K562 (cell line): Measurements from ENCODE around the gene PRPF6. TPM values are rescaled to one million over a fixed set of nuclear protein-coding genes. Genes with fewer than 3 reads are reported as not detected.
A peak's percentile ranks its signal among the peaks of the same experiment; 100 is the strongest.

Source experiments
- ATAC-seq: fragments of 200-7000 bp; cut with Tn5 transposase; 3 replicates; pipeline ENCODE4 v1.9.1; 2020; ENCODE audit warnings: moderate library complexity
- BruUV-seq: library from RNA; stranded (reverse); fragments of 400-500 nt; replicated peaks from 2 replicates; lab custom pipeline; 2021; lab: Mats Ljungman, UMichigan
- CTCF ChIA-PET: fragments of 300-600 bp; formaldehyde crosslinking; extraction: SDS; loops from one replicate; lab custom pipeline; 2021; ENCODE audit warnings: low intra/inter-chr PET ratio; lab: Yijun Ruan, JAX
- POLR2A ChIA-PET: fragments of 300-600, 350-650 bp; sonication (Branson Sonifier 250); formaldehyde crosslinking; extraction: SDS; loops from one replicate; lab custom pipeline; 2021; ENCODE audit warnings: antibody characterized with exemption, inconsistent platforms; lab: Yijun Ruan, JAX
- DNase-seq, 4 experiments: peaks; one replicate each; pipeline versions ENCODE4 v3.0.0 to v3.0.0-alpha.2; 2011 to 2018; ENCODE audit warnings: low spot score in 3 of 4, mixed read lengths in 3 of 4; ENCODE audit errors: extremely low read depth in 1 of 4
- FAIRE-seq: peaks from 2 replicates; lab custom pipeline; 2011; peaks lifted over from hg19 to GRCh38; lab: Jason Lieb, UNC
- H2AFZ ChIP-seq: 2 replicates; pipeline ENCODE4 v1.6.0; 2011; ENCODE audit warnings: low read depth, low read length, control low read depth, inconsistent platforms
- H3K27ac ChIP-seq: fragments of 200-600 bp; 3 replicates; pipeline ENCODE4 v1.8.0; 2011; ENCODE audit warnings: low read depth, mild to moderate bottlenecking, control low read depth, inconsistent platforms, low read length, moderate library complexity, mixed read lengths; ENCODE audit errors: extremely low read depth
- H3K27me3 ChIP-seq, 2 experiments: fragments of 300-600 bp in 1 of 2; 2 replicates in 1 of 2; 3 replicates in 1 of 2; pipeline versions ENCODE4 v1.6.0 to v1.8.0; 2011; ENCODE audit warnings: inconsistent platforms in 2 of 2, low read length in 2 of 2, mild to moderate bottlenecking in 1 of 2, mixed read lengths in 1 of 2, moderate library complexity in 1 of 2; ENCODE audit not compliant: control insufficient read depth in 2 of 2, insufficient read depth in 2 of 2
- H3K36me3 ChIP-seq: fragments of 300-600 bp; 3 replicates; pipeline ENCODE4 v1.8.0; 2011; ENCODE audit warnings: mild to moderate bottlenecking, low read length, inconsistent platforms; ENCODE audit not compliant: control insufficient read depth, insufficient read depth
- H3K4me1 ChIP-seq, 2 experiments: fragments of 200-600 bp in 1 of 2; replicated peaks in 1 of 2; 2 replicates in 1 of 2; 3 replicates in 1 of 2; pipeline versions ENCODE4 v1.5.1 to v1.8.0; 2011; ENCODE audit warnings: inconsistent platforms in 2 of 2, low read length in 2 of 2, mild to moderate bottlenecking in 1 of 2, mixed read lengths in 1 of 2, moderate library complexity in 1 of 2; ENCODE audit not compliant: control insufficient read depth in 2 of 2, insufficient read depth in 2 of 2
- H3K4me2 ChIP-seq: 2 replicates; pipeline ENCODE4 v1.6.1; 2011; ENCODE audit warnings: low read length, control low read depth, inconsistent platforms, mixed read lengths; ENCODE audit not compliant: insufficient read depth
- H3K4me3 ChIP-seq: fragments of 200-600 bp; sonication (generic), shearing (Covaris generic); 2 replicates; pipeline ENCODE4 v1.5.1; 2016; ENCODE audit warnings: control low read depth, inconsistent platforms
- H3K79me2 ChIP-seq: fragments of 200-600 bp; 3 replicates; pipeline ENCODE4 v1.8.0; 2011; ENCODE audit warnings: low read length, inconsistent platforms; ENCODE audit not compliant: control insufficient read depth, insufficient read depth
- H3K9ac ChIP-seq, 2 experiments: 2 replicates each; pipeline versions ENCODE4 v1.6.0 to v1.6.1; 2011; ENCODE audit warnings: low read depth in 2 of 2, low read length in 2 of 2, control low read depth in 1 of 2, inconsistent platforms in 1 of 2, mild to moderate bottlenecking in 1 of 2, mixed read lengths in 1 of 2; ENCODE audit not compliant: insufficient read depth in 1 of 2
- H3K9me1 ChIP-seq: one replicate; pipeline ENCODE4 v1.6.0; 2011; ENCODE audit warnings: inconsistent platforms, mild to moderate bottlenecking, low read length, moderate library complexity; ENCODE audit not compliant: control insufficient read depth, insufficient read depth
- H3K9me3 ChIP-seq: replicated peaks from 2 replicates; pipeline ENCODE4 v1.5.1; 2011; ENCODE audit warnings: low read depth, low read length, inconsistent platforms; ENCODE audit not compliant: control insufficient read depth, insufficient read depth
- H4K20me1 ChIP-seq: replicated peaks from 2 replicates; pipeline ENCODE4 v1.6.1; 2011; ENCODE audit warnings: low read length, inconsistent platforms, mixed read lengths; ENCODE audit not compliant: control insufficient read depth, insufficient read depth
- CAMTA2 ChIP-seq: fragments of 250-450 bp; sonication (Bioruptor Pico); conservative IDR thresholded peaks from 2 replicates; pipeline ENCODE4 v1.5.1; 2022
- CBX5 ChIP-seq: IDR thresholded peaks from 2 replicates; pipeline ENCODE4 v1.6.1; 2014; ENCODE audit warnings: low read depth, borderline replicate concordance
- DPF2 ChIP-seq: fragments of 450-650 bp; IDR thresholded peaks from 2 replicates; pipeline ENCODE4 v1.6.1; 2016
- E2F6 ChIP-seq, 2 experiments: IDR thresholded peaks; 2 replicates each; pipeline ENCODE4 v1.6.1; 2011; ENCODE audit warnings: borderline replicate concordance in 1 of 2, control low read depth in 1 of 2, low read depth in 1 of 2, low read length in 1 of 2, mild to moderate bottlenecking in 1 of 2, mixed read lengths in 1 of 2, moderate library complexity in 1 of 2; ENCODE audit not compliant: insufficient read depth in 1 of 2, insufficient read length in 1 of 2, poor library complexity in 1 of 2, severe bottlenecking in 1 of 2; ENCODE audit errors: extremely low read depth in 1 of 2
- FOXJ2 ChIP-seq: fragments of 200-800 bp; sonication (Bioruptor generic); IDR thresholded peaks from 2 replicates; pipeline ENCODE4 v1.6.1; 2016; ENCODE audit warnings: missing genetic modification characterization, missing compliant biosample characterization
- GATAD2B ChIP-seq: fragments of 450-650 bp; IDR thresholded peaks from 2 replicates; pipeline ENCODE4 v1.6.1; 2017; ENCODE audit warnings: mild to moderate bottlenecking, borderline replicate concordance
- HDAC1 ChIP-seq, 2 experiments: fragments of 450-650 bp; IDR thresholded peaks; 2 replicates each; pipeline ENCODE4 v1.6.1; 2016 to 2017; ENCODE audit warnings: inconsistent platforms in 1 of 2, mild to moderate bottlenecking in 1 of 2, moderate library complexity in 1 of 2
- HNRNPH1 ChIP-seq: fragments of 200-400 bp; formaldehyde crosslinking; optimal IDR thresholded peaks from 2 replicates; pipeline ENCODE3; 2017; ENCODE audit warnings: low read depth, mild to moderate bottlenecking, low read length, moderate library complexity
- MBD2 ChIP-seq: sonication (generic); IDR thresholded peaks from 2 replicates; pipeline ENCODE4 v1.6.1; 2016; ENCODE audit warnings: low read depth, borderline replicate concordance
- RNF2 ChIP-seq: sonication (generic); IDR thresholded peaks from 2 replicates; pipeline ENCODE4 v1.6.1; 2016
- TRIM24 ChIP-seq, 2 experiments: fragments of 450-650 bp; IDR thresholded peaks; 2 replicates each; pipeline ENCODE4 v1.6.1; 2016
- U2AF1 ChIP-seq: fragments of 200-400 bp; formaldehyde crosslinking; optimal IDR thresholded peaks from 2 replicates; pipeline ENCODE3; 2017; ENCODE audit warnings: mild to moderate bottlenecking, low read depth, low read length, moderate library complexity
- WGBS: fragments of 100-300 bp; shearing (Covaris generic); methylation state at CpG from one replicate; pipeline ENCODE4 v1.1.6; 2016; ENCODE audit warnings: low coverage, mixed read lengths; ENCODE audit not compliant: insufficient coverage; ENCODE audit errors: missing lambda C conversion rate; 5-methylcytosine and 5-hydroxymethylcytosine counted together
- in situ Hi-C: fragments of 300-500 bp; cut with MboI; formaldehyde crosslinking; loops from 4 replicates; pipeline ENCODE4 v1.15.0; 2018; ENCODE audit warnings: inconsistent platforms, mixed read lengths
- intact Hi-C: fragments of 100-400 bp; cut with micrococcal nuclease; formaldehyde crosslinking; loops from 2 replicates; pipeline ENCODE4 v1.14.2; 2022
- polyA plus RNA-seq, 8 experiments: library from polyadenylated mRNA; depleted of rRNA in 4 of 8; stranded (reverse) in 5 of 8; unstranded in 3 of 8; fragments of >200 nt; fragmentation: Nextera tagmentation in 2 of 8; fragmentation: Illumina TruSeq in 1 of 8; extraction: Ambion mirVana in 2 of 8; extraction: Trizol in 1 of 8; gene quantifications; 2 replicates each; pipeline versions ENCODE4 v1.2.1 to v1.2.3, GENCODE V29; 2011 to 2014; ENCODE audit warnings: inconsistent platforms in 1 of 8, missing spikeins in 1 of 8
- total RNA-seq, 7 experiments: library from RNA; depleted of rRNA in 6 of 7; stranded (reverse); fragments of >200 nt in 6 of 7; fragmentation: Illumina TruSeq in 2 of 7; extraction: Trizol in 2 of 7; gene quantifications; 2 replicates each; pipeline versions ENCODE4 v1.2.1 to v1.2.3, GENCODE V29; 2011 to 2021; ENCODE audit warnings: low replicate concordance in 1 of 7
- TF ChIP-seq, protein P1 (sequence below): fragments of 450-650 bp; IDR thresholded peaks from 2 replicates; pipeline ENCODE4 v1.6.1; 2017; ENCODE audit warnings: antibody characterized with exemption, mild to moderate bottlenecking
- TF ChIP-seq, protein P2 (sequence below): IDR thresholded peaks from 3 replicates; pipeline ENCODE4 v1.6.1; 2011; ENCODE audit warnings: borderline replicate concordance, mild to moderate bottlenecking; ENCODE audit not compliant: insufficient read length, insufficient read depth

Gene PRPF6
- total and polyA plus RNA-seq, 9 of the 15 experiments (the other 6 are each of a cell fraction or from before 2014, with no cell fraction given), result 4.2 to 83.2 (median 59.9) TPM

- Histone ChIP-seq H3K36me3 (peaks cover 3% of the 10 kb centered on the region; the same call in 1 of the 3 replicates), H3K4me2 (peak overlapping the region; percentile 78), H3K9ac (peak overlapping the region; percentile 74 to 92), H4K20me1 (no peaks in the 10 kb centered on the region), H3K9me3 (no peaks in the 10 kb centered on the region), H3K27ac (peak overlapping the region; percentile 81), H3K9me1 (peaks cover 4% of the 10 kb centered on the region), H3K4me3 (peak overlapping the region; percentile 42), H3K27me3 (no peaks in the 10 kb centered on the region), H3K79me2 (no peaks in the 10 kb centered on the region; the same call in 2 of the 3 replicates), H3K4me1 (peaks cover 40 to 84% of the 10 kb centered on the region in 2 experiments), H2AFZ (peak overlapping the region; percentile 89)
- in situ Hi-C loops (no loop called here), intact Hi-C loops (no loop called here)
- FAIRE-seq, result no peak
- ChIA-PET CTCF (no interaction called here), POLR2A (interaction anchor here (0.7 kb wide), 1 partner anchor 10 kb away, joined by 4 read pairs; no protein-coding TSS in a partner anchor)
- 10% methylated on average over 32 of the region's 55 CpGs for WGBS
- BruUV-seq, result TSS peak; percentile 50
- DNase-seq, result peak; percentile 58 to 76 (median 67)
- peak; percentile 9 for ATAC-seq
- TF ChIP-seq FOXJ2 (tag) (no peak), GATAD2B (peak; percentile 69; the same call in 1 of the 2 replicates), CAMTA2 (CRISPR knock-in tag) (no peak), RNF2 (0 out of 2 replicates have a peak, but pooled peaks have one; percentile 50), DPF2 (peak; percentile 59; the same call in 1 of the 2 replicates), CBX5 (no peak), E2F6 (IDR thresholded peaks at IDR 0.05; ENCODE audit: borderline replicate concordance in 1 of 2, extremely low read depth in 1 of 2, insufficient read depth in 1 of 2, insufficient read length in 1 of 2, low read depth in 1 of 2, low read length in 1 of 2, poor library complexity in 1 of 2, severe bottlenecking in 1 of 2) (peak; percentile 56 to 93), HDAC1 (IDR thresholded peaks at IDR 0.05) (peak in 1 of 2 experiments; percentile 71; a peak in 2 of 4 replicates), HNRNPH1 (no peak), TRIM24 (IDR thresholded peaks at IDR 0.05) (peak in 1 of 2 experiments; percentile 50; a peak in 2 of 4 replicates), U2AF1 (no peak), MBD2 (no peak)
- TF ChIP-seq, protein P1, sequence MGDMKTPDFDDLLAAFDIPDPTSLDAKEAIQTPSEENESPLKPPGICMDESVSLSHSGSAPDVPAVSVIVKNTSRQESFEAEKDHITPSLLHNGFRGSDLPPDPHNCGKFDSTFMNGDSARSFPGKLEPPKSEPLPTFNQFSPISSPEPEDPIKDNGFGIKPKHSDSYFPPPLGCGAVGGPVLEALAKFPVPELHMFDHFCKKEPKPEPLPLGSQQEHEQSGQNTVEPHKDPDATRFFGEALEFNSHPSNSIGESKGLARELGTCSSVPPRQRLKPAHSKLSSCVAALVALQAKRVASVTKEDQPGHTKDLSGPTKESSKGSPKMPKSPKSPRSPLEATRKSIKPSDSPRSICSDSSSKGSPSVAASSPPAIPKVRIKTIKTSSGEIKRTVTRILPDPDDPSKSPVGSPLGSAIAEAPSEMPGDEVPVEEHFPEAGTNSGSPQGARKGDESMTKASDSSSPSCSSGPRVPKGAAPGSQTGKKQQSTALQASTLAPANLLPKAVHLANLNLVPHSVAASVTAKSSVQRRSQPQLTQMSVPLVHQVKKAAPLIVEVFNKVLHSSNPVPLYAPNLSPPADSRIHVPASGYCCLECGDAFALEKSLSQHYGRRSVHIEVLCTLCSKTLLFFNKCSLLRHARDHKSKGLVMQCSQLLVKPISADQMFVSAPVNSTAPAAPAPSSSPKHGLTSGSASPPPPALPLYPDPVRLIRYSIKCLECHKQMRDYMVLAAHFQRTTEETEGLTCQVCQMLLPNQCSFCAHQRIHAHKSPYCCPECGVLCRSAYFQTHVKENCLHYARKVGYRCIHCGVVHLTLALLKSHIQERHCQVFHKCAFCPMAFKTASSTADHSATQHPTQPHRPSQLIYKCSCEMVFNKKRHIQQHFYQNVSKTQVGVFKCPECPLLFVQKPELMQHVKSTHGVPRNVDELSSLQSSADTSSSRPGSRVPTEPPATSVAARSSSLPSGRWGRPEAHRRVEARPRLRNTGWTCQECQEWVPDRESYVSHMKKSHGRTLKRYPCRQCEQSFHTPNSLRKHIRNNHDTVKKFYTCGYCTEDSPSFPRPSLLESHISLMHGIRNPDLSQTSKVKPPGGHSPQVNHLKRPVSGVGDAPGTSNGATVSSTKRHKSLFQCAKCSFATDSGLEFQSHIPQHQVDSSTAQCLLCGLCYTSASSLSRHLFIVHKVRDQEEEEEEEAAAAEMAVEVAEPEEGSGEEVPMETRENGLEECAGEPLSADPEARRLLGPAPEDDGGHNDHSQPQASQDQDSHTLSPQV, result peak; percentile 65
- TF ChIP-seq, protein P2, sequence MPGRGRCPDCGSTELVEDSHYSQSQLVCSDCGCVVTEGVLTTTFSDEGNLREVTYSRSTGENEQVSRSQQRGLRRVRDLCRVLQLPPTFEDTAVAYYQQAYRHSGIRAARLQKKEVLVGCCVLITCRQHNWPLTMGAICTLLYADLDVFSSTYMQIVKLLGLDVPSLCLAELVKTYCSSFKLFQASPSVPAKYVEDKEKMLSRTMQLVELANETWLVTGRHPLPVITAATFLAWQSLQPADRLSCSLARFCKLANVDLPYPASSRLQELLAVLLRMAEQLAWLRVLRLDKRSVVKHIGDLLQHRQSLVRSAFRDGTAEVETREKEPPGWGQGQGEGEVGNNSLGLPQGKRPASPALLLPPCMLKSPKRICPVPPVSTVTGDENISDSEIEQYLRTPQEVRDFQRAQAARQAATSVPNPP, result no peak
These were observed 61.3 kb downstream of the PRPF6 start for GRCh38 chr20:64042054-64042781.
